GM18499 (cell line): ENCODE results near the gene PPP2R2C.

Source experiments
- ATAC-seq: cut with Tn5 transposase; IDR thresholded peaks from one replicate; pipeline ENCODE4 v1.9.1; 2021; ENCODE audit warnings: moderate number of reproducible peaks; ENCODE audit not compliant: insufficient read depth, unreplicated experiment

PPP2R2C gene

DNA sequence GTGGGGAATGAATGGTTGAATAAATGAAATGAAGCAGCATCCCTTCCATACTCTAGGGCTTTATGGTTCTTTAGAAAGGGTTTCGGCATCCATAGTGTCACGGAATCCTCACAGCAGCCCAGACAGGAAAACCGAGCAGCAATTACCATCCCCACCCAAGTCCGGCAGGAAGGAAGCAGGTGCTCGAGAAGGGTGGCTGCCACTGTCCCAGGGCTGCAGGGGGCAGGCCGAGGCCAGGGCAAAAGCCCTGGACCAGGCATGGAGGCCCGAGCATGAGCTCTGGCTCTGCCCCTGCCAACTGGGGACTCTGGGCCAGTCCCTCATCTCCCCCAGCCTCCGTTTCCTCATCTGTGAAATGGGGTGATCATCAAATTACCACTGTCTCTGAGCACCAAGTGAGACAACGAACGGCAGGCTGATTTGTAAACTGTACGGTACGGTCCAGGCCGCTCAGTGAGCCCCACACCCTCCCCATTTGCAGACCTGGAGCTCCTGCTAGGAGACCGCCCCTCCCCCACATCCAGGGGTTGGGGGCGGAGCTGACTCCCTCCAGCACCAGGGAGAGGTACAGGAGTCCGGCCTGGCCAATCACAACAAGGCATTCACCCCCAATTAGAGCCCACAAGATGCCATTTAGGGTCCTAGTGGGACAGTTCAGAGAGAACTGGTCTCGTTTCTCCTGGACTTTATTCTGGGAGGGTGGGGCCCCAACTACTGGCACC lies 102.3 kb downstream of the PPP2R2C start:
- no peak for ATAC-seq

GRCh38 chr4:6369511-6369910 lies 102.9 kb downstream of the PPP2R2C start:
- no peak for ATAC-seq

DNA sequence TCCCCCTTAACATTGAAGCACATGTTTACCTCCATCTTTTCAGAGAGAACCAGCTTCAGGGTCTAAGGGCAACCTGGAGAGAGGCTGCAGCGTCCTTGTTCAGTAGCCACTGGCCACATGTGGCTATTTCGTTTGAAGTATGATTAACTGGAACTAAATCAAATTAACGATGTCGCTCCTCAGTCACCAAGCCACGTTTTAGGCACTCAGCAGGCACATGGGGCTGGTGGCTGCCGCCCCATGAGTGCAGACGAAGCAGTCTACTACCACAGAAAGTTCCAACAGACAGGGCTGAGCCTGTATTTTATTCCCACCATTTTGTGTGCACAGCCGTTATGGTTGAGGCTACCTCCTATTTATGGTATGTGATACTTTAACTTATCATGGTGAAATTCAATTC lies 103.4 kb downstream of the PPP2R2C start:
- no peak for ATAC-seq

GRCh38 chr4:6368601-6369000 lies 103.8 kb downstream of the PPP2R2C start:
- ATAC-seq, result no peak

- no peak for ATAC-seq
Measured at GRCh38 chr4:6368096-6368495, 104.3 kb downstream of the PPP2R2C start.

DNA sequence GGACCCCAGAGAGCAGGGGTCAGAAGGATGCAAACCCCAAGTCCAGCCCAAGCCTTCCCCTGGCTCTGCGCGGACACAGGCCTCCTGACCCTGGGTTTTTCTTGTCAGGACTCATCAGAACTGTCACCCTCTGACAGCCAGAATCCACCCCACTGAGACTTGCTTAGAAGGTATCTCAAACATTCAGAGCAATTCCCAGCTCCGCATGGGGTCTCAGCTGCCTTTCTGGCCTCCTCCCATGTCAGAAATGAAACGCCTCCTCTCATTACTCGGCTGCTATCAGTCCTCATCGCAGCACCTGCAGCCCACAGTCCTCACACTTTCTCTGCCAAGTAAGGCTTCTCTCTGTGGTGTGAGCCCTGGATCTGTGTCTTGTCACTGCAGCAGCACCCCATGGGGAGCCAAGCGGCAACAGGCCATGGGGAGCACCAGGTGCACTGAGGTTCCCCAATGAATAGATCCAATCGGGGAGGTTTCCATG lies 105.0 kb downstream of the PPP2R2C start:
- ATAC-seq, result no peak

- ATAC-seq, result no peak
Measured at GRCh38 chr4:6366581-6366980, 105.8 kb downstream of the PPP2R2C start.

DNA sequence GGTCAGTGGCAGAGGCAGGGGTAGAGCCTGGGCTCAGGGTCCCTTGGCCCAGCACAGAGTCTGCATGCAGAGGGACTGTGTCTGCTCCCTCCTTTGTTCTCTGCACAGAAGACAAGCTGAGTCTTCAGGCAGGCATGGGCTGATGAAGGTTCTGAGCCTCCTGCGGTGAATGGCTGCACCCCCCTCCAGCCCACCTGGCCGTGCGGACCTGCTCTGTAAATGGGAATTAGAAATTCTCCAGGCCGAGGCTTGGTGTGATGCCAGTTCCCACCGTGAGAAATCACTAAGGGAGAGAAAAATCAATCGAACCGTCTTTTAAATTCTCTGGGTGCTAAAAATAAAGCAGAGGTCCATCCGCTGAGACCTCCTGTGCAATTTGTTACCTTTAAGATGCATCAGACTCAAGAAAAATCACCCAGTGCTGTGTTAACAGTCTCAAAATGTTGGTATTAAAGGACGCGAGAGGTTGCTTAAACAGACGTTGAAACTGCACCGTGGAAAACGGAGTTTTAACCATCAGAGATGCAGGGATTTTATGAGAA lies 106.8 kb downstream of the PPP2R2C start:
- ATAC-seq, result no peak

- ATAC-seq, result no peak
Measured at GRCh38 chr4:6364581-6364980, 107.8 kb downstream of the PPP2R2C start.

- no peak for ATAC-seq
Measured at GRCh38 chr4:6364146-6364545, 108.3 kb downstream of the PPP2R2C start.

- ATAC-seq, result no peak
Measured at GRCh38 chr4:6362896-6363295, 109.5 kb downstream of the PPP2R2C start.

DNA sequence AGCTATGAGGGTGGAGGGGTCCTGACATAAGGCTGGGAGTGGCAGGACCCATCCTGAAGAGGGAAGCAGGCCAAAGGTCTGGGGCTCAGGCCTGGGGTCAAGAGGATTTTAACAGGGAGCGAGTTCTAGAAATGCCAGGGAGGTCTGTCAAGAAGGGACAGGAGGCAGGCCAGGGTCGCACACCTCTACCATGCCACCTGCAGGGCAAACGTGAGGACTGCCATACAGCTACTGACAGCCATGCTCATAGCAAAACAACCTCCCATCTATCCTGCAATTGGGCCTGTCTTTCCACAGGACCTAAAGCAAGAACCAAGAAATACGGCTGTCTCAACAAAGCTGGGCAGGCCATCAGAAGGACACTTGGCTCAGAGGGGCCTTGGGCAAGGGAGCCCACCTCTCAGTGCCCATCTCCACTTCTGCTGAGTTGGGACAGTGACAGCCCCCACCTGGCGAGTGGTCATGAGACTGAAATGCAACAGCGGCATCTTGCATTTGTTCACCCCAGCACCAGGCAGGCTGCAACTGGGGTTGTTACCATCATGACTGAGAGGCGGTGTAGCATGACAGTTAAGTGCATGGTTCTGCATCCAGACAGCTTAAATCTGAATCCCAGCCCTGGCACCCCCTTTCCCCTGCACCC lies 110.0 kb downstream of the PPP2R2C start:
- no peak for ATAC-seq

DNA sequence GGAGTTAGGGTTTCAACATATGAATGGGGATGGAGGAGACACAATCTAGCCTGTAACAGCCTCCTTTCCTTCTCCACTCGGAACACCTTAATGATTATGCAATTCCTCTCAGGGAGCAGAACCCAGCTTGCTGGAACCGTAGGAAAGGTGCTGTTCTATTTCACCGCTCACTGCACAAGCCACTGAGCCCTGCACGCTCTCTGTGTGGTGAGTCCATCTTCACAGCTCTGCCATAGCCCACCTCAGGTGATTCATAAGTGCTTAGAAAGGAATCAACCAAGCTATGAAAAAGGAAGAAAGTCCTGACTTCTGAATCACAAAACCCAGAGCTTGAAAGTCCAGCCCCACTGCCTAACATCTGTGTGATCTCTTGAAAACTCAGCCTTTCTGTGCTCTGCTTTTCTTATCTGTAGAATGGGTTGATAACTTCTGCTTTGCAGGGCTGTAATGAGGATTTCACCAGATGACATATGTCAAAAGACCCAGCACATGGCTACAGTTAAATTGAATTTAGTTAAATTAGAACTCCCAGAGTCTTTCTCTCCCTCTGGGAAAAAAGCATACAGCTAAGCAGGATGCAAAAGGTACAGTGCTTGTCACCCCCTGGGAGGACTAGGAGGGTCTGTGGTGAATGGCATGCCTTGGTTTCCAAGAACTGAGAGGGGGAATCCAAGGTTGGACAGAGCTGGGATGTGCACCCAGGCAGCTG lies 111.2 kb downstream of the PPP2R2C start:
- ATAC-seq, result no peak

GRCh38 chr4:6360385-6360784 lies 112.0 kb downstream of the PPP2R2C start:
- no peak for ATAC-seq

DNA sequence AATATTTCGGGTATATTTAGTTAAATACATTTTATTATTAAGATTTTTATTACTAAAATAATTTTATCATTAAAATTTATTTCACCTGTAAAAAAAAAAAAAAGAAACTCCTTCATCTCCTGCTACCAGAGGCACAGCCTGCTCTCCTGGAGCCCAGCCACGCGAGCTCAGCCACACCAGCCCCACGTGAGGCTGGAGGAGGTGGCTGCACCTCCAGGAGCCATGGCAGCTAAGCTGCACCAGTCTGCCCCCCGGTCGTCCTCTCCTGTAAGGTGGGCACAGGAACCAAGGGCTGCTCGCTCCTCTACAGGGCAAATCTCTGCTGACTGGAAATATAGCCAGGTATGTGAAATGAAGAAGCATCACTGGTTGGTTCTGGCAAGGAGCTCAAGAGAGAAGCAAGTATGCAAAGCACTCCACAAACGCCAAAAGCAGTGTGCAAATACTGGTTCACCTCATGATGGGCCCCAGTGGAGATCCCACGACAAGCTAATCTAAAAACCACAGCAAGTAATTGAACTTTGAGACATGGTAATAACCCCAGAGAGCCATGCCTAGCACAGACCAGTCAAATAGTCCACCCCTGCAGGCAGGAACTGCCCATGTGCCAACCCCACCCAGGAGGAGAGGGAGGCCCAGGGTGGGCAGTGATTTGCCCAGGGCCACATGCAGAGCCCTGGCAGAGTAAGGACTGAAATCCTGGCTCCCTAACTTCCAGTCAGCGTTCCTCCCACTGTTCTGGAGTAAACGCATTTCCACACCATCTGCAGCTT lies 112.7 kb downstream of the PPP2R2C start:
- no peak for ATAC-seq

GRCh38 chr4:6357476-6357875 lies 114.9 kb downstream of the PPP2R2C start:
- no peak for ATAC-seq

- ATAC-seq, result no peak
Measured at GRCh38 chr4:6356076-6356560, 116.3 kb downstream of the PPP2R2C start.

- no peak for ATAC-seq
Measured at GRCh38 chr4:6355052-6355451, 117.4 kb downstream of the PPP2R2C start.

DNA sequence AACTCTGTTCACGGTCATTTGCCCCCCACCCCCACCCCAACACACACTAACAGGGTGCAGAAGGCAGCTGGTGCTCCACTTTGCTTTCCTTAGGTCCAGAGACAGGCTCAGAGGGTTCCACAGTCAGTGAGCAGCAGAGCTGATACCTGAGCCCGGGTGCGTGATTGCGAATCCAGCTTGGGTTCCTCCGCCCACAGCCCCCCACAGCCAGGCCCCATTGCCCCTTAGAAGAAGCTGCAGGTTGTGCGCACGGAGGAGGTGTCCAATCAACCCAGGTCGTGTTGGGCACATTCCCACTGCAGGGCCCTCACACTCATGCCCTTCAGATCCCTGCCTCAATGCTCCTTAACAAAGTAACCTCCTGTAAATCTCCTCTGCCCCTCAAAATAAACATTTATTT lies 117.8 kb downstream of the PPP2R2C start:
- no peak for ATAC-seq

GRCh38 chr4:6354119-6354518 lies 118.3 kb downstream of the PPP2R2C start:
- ATAC-seq, result no peak
